T-helper 22 cell (primary cell): ENCODE results near the gene TPP2.
A peak's percentile ranks its signal among the peaks of the same experiment; 100 is the strongest.

Experiments used
- DNase-seq: peaks from one replicate; pipeline ENCODE4 v3.0.0-alpha.2; 2020; ENCODE audit warnings: low read depth

Gene TPP2

GRCh38 chr13:102596147-102597028, at the start of gene TPP2:
TSS of gene TPP2 (plus strand) at chr13:102596986. CDS start at chr13:102597039, 53 bp downstream.
- peak; percentile 96 for DNase-seq

GRCh38 chr13:102548811-102549210, 48.0 kb upstream of the TPP2 start:
- no peak for DNase-seq

- no peak for DNase-seq
Measured at GRCh38 chr13:102550507-102550906, 46.3 kb upstream of the TPP2 start.

- DNase-seq, result no peak
Measured at GRCh38 chr13:102555914-102556553, 40.8 kb upstream of the TPP2 start.

GRCh38 chr13:102556806-102557205, 40.0 kb upstream of the TPP2 start:
- DNase-seq, result no peak

- DNase-seq, result no peak
Measured at GRCh38 chr13:102558029-102558428, 38.8 kb upstream of the TPP2 start.

GRCh38 chr13:102561933-102562332, 34.9 kb upstream of the TPP2 start:
- no peak for DNase-seq

GRCh38 chr13:102563267-102563666, 33.5 kb upstream of the TPP2 start:
- no peak for DNase-seq

- no peak for DNase-seq
Measured at GRCh38 chr13:102564564-102564963, 32.2 kb upstream of the TPP2 start.

- no peak for DNase-seq
Measured at GRCh38 chr13:102566513-102566912, 30.3 kb upstream of the TPP2 start.

- DNase-seq, result no peak
Measured at GRCh38 chr13:102567857-102568256, 28.9 kb upstream of the TPP2 start.

GRCh38 chr13:102569488-102569887, 27.3 kb upstream of the TPP2 start:
- no peak for DNase-seq

- no peak for DNase-seq
Measured at GRCh38 chr13:102571075-102571474, 25.7 kb upstream of the TPP2 start.

GRCh38 chr13:102572323-102572722, 24.5 kb upstream of the TPP2 start:
- DNase-seq, result no peak

- no peak for DNase-seq
Measured at GRCh38 chr13:102580552-102581169, 16.1 kb upstream of the TPP2 start.

GRCh38 chr13:102582256-102582655, 14.5 kb upstream of the TPP2 start:
- no peak for DNase-seq

- DNase-seq, result no peak
Measured at GRCh38 chr13:102584434-102584833, 12.4 kb upstream of the TPP2 start.

GRCh38 chr13:102586615-102587014, 10.2 kb upstream of the TPP2 start:
- no peak for DNase-seq

- DNase-seq, result no peak
Measured at GRCh38 chr13:102587916-102588315, 8.9 kb upstream of the TPP2 start.

GRCh38 chr13:102589301-102589822, 7.4 kb upstream of the TPP2 start:
- DNase-seq, result no peak

GRCh38 chr13:102591988-102592781, 4.6 kb upstream of the TPP2 start:
- DNase-seq, result peak; percentile 48

GRCh38 chr13:102593466-102593865, 3.3 kb upstream of the TPP2 start:
- DNase-seq, result no peak
